Peyer's patch (tissue), 4 donors: Measurements from ENCODE around the gene P2RY6. TPM values are rescaled to one million over a fixed set of nuclear protein-coding genes. Genes with fewer than 3 reads are reported as not detected.

ENCODE experiments used
- DNase-seq, 3 donors: peaks; one replicate each; pipeline ENCODE4 v3.0.0-alpha.2; 2017 to 2019
- H3K27ac ChIP-seq, 4 donors: fragments of 200-600 bp; sonication (generic); one replicate each; pipeline ENCODE4 v1.5.1; 2016 to 2019
- H3K27me3 ChIP-seq, 2 donors: fragments of 200-600 bp; sonication (generic); one replicate each; pipeline ENCODE4 v1.5.1; 2019
- H3K36me3 ChIP-seq, 3 donors: fragments of 200-600 bp; sonication (generic); one replicate each; pipeline ENCODE4 v1.5.1; 2016 to 2019
- H3K4me1 ChIP-seq, 4 donors: fragments of 200-600 bp; sonication (generic); one replicate each; pipeline ENCODE4 v1.5.1; 2016 to 2019
- H3K4me3 ChIP-seq, 4 donors: fragments of 200-600 bp; sonication (generic); 1 replicate in 3 of 4; 2 replicates in 1 of 4; pipeline ENCODE4 v1.5.1; 2016 to 2019; ENCODE audit warnings: mild to moderate bottlenecking in 1 of 4
- H3K9me3 ChIP-seq, 4 donors: fragments of 200-600 bp; sonication (generic); one replicate each; pipeline ENCODE4 v1.5.1; 2016 to 2019; ENCODE audit warnings: mild to moderate bottlenecking in 1 of 4
- CTCF ChIP-seq, 6 experiments: fragments of 450-650 bp in 4 of 6; fragments of 200-600 bp in 2 of 6; sonication (generic) in 1 of 6; IDR thresholded peaks; one replicate each; pipeline ENCODE4 v1.5.1; 2017 to 2019; ENCODE audit warnings: antibody characterized with exemption in 6 of 6, mild to moderate bottlenecking in 3 of 6, moderate library complexity in 1 of 6
- POLR2A ChIP-seq, 2 donors: fragments of 450-650 bp; IDR thresholded peaks; one replicate each; pipeline ENCODE4 v1.5.1; 2017; ENCODE audit warnings: antibody characterized with exemption in 2 of 2, mild to moderate bottlenecking in 2 of 2, moderate library complexity in 2 of 2
- total RNA-seq, 4 donors: library from RNA; depleted of rRNA; stranded (reverse); fragments of >200 nt; gene quantifications; one replicate each; pipeline ENCODE4 v1.1.0, GENCODE V29; 2016

Gene P2RY6
- total RNA-seq, 4 donors from 2014 or later, result 1.5 to 6.6 (median 2.3) TPM; not detected in 1

DNA sequence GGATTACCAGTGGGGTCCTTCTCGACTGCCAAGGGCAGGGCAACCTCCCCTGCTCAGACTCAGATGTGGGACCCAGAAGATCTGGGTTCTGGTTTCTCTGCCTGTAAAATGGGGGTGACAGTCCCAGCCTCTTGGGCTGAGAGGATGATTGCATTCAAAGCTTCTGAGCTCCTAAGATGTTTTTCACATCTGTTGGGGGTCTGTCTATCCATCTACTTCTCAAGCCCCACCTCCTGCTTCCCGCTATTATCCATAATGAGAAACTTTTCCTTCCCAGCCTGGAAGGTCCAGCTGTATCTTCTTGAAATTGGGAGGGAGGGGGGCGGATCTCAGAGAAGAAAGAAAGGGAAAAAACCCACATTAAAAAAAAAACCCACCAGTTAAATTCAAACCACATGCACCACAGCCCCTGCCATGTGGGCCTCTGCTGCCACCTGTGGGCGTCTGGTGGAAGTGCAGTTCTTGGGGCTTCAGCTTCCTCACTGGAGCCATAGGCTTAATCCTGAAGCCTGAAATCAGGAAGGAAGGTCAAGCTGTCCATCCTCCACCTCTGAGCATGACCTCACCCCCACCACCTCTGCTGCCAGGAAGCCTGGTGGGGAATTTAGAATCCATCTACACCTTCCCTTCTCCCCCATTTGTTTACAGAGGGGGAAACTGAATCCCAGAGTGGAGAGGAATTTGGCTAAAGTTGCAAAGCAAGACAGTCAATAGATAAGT is 63.2 kb downstream of the P2RY6 start:
- Histone ChIP-seq H3K4me3 (no peak overlapping the region), H3K27me3 (no peaks in the 10 kb centered on the region), H3K36me3 (no peaks in the 10 kb centered on the region), H3K9me3 (no peaks in the 10 kb centered on the region), H3K27ac (peak overlapping the region in 2 of 4 donors; percentile 19 to 66), H3K4me1 (peaks cover 0 to 45% (median 0%) of the 10 kb centered on the region in 4 donors)
- TF ChIP-seq POLR2A (IDR thresholded peaks at IDR 0.05), result no peak
- TF ChIP-seq CTCF (IDR thresholded peaks at IDR 0.05), result peak; percentile 81 to 99 (median 89)
- peak; percentile 72 to 92 (median 84) for DNase-seq

DNA sequence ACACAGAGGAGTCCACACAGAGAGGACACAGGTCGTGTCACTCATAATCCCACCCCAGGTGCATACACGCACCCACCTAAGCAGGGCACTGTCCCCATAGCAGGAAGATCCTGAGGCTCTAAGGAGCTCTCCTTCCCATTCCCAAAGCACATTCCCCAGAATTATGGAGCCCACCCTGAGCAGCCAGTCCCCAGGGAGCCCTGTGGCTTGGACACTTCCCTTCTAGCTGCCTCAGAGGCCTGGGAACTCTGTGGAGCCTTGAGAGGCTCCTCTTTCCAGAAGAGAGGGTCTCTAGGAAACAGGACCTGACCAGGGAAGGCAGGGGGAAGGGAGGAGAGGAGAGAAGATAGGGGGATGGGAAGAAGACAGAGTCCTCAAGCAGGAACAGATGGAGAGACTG is 65.7 kb downstream of the P2RY6 start:
- no peaks in the 10 kb centered on the region for H3K36me3 ChIP-seq
- DNase-seq, result no peak
- H3K27ac ChIP-seq, result peak overlapping the region in 1 of 4 donors; percentile 22

DNA sequence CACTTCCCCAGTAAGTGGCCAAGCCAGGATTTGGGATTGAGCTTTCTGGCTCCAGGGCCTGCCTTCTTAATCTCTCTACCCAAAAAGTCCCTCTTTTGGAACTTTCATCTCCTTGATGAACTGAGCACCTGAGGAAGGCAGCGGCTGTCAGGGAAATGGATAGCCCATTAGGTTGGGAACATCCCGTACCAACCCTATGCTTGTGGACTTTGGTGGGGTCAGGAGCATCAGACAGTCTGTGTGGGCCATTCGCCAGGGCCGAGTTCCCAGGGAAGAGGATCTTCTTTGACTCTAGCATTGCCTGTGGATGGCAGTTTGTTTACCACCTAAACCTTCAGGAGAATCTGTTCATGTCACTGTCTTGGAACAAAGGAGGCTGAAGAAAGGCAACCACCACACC is 66.1 kb downstream of the P2RY6 start:
- Histone ChIP-seq H3K4me3 (no peak overlapping the region), H3K4me1 (peaks cover 0 to 46% (median 0%) of the 10 kb centered on the region in 4 donors), H3K36me3 (no peaks in the 10 kb centered on the region), H3K27ac (peak overlapping the region in 1 of 4 donors; percentile 36), H3K27me3 (no peaks in the 10 kb centered on the region), H3K9me3 (no peaks in the 10 kb centered on the region)
- TF ChIP-seq POLR2A (IDR thresholded peaks at IDR 0.05) (no peak), CTCF (IDR thresholded peaks at IDR 0.05) (no peak)
- no peak for DNase-seq

More for the DNA sequence above, 65.7 kb downstream of the P2RY6 start:
- Histone ChIP-seq H3K4me3 (no peak overlapping the region), H3K27me3 (no peaks in the 10 kb centered on the region), H3K4me1 (peaks cover 0 to 43% (median 0%) of the 10 kb centered on the region in 4 donors), H3K9me3 (no peaks in the 10 kb centered on the region)
- no peak for TF ChIP-seq POLR2A (IDR thresholded peaks at IDR 0.05)

- DNase-seq, result no peak
- Histone ChIP-seq H3K9me3 (no peaks in the 10 kb centered on the region), H3K4me1 (peaks cover 0 to 28% (median 0%) of the 10 kb centered on the region in 4 donors), H3K27ac (no peak overlapping the region), H3K4me3 (no peak overlapping the region), H3K27me3 (no peaks in the 10 kb centered on the region), H3K36me3 (no peaks in the 10 kb centered on the region)
- TF ChIP-seq POLR2A (IDR thresholded peaks at IDR 0.05) (no peak), CTCF (IDR thresholded peaks at IDR 0.05) (no peak)
These were observed 68.0 kb downstream of the P2RY6 start for GRCh38 chr11:73340164-73340563.

GRCh38 chr11:73342633-73343032 is 70.5 kb downstream of the P2RY6 start:
- no peak for TF ChIP-seq POLR2A (IDR thresholded peaks at IDR 0.05)
- no peak for TF ChIP-seq CTCF (IDR thresholded peaks at IDR 0.05)
- Histone ChIP-seq H3K4me3 (peak overlapping the region in 3 of 4 donors; percentile 9 to 43 (median 42)), H3K27me3 (no peaks in the 10 kb centered on the region), H3K9me3 (no peaks in the 10 kb centered on the region), H3K27ac (no peak overlapping the region), H3K4me1 (peaks cover 0 to 27% (median 0%) of the 10 kb centered on the region in 4 donors), H3K36me3 (no peaks in the 10 kb centered on the region)
- no peak for DNase-seq

DNA sequence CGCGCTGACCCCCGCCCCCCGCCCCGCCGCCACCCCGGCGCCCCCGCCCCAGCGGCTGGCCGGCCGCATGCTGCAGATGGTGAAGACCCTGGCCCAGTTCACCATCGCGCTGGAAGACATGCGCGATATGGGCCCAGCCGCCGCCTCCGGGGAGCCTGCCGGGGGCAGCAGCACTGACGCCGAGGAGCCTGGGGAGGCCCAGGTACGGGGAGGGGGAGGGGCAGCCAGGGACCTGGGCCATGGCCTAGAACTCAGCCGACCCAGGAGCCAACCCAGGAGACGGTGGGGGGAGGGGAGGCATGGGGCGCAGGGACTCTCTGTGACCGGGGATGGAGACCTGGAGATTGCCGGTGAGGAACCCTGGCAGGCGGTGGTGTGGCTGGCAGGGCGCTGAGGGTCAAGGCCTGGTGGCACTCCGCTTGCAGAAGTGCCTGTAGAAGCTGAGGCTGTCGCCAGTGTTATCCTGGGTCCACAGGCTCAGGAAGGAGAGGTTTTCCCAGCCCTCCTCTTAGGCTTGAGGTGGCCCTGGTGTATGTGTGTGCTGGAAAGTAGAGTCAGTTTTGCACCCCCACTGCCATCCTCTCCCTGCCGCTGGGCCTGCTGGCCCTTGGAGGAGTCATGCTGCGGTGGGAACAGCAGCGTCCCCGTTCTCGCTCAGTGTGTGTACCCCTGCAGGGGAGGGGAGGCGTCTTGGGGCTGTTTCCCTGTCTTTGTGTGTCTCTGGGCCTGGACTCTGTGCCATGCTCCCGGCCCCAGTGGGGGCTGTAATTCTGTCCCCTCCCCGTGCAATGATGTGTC is 71.1 kb downstream of the P2RY6 start:
- peak overlapping the region in 2 of 4 donors; percentile 42 to 43 for H3K4me3 ChIP-seq
- TF ChIP-seq POLR2A (IDR thresholded peaks at IDR 0.05), result no peak
- no peak for TF ChIP-seq CTCF (IDR thresholded peaks at IDR 0.05)
- no peak overlapping the region for H3K27ac ChIP-seq
- H3K27me3 ChIP-seq, result no peaks in the 10 kb centered on the region
- no peaks in the 10 kb centered on the region for H3K36me3 ChIP-seq
- no peaks in the 10 kb centered on the region for H3K9me3 ChIP-seq
- no peak for DNase-seq
- H3K4me1 ChIP-seq, result peaks cover 0 to 27% (median 0%) of the 10 kb centered on the region in 4 donors
